Measurements from ENCODE around the gene ARFGAP1. TPM values are rescaled to one million over a fixed set of nuclear protein-coding genes. Genes with fewer than 3 reads are reported as not detected.
A peak's percentile ranks its signal among the peaks of the same experiment; 100 is the strongest.

The ARFGAP1 gene
- total RNA-seq, 2 donors from 2014 or later: 108 to 128 TPM

GRCh38 chr20:63289311-63290135 lies 16.9 kb downstream of the ARFGAP1 start:
- ATAC-seq: no peak
- H3K9me3 ChIP-seq (ENCODE audit: control insufficient read depth, low read length, poor library complexity, severe bottlenecking): no peaks in the 10 kb centered on the region
- H3K36me3 Mint-ChIP-seq (ENCODE audit: low read depth): peaks cover 3% of the 10 kb centered on the region

GRCh38 chr20:63290136-63290676 lies 17.6 kb downstream of the ARFGAP1 start:
- DNase-seq (no peak), ATAC-seq (no peak)
- H3K4me3 Mint-ChIP-seq: no peak overlapping the region
- peak overlapping the region; percentile 19 for H3K27ac Mint-ChIP-seq
- peaks cover 3% of the 10 kb centered on the region for H3K36me3 Mint-ChIP-seq (ENCODE audit: low read depth)
- no peaks in the 10 kb centered on the region for H3K9me3 ChIP-seq (ENCODE audit: control insufficient read depth, low read length, poor library complexity, severe bottlenecking)
- no peaks in the 10 kb centered on the region for H3K27me3 Mint-ChIP-seq
- peaks cover 5% of the 10 kb centered on the region for H3K4me1 Mint-ChIP-seq

More at GRCh38 chr20:63289311-63290135, 16.9 kb downstream of the ARFGAP1 start:
- no peak overlapping the region for H3K27ac Mint-ChIP-seq
- H3K4me1 Mint-ChIP-seq: peaks cover 4% of the 10 kb centered on the region
- H3K27me3 Mint-ChIP-seq: no peaks in the 10 kb centered on the region
- H3K4me3 Mint-ChIP-seq: no peak overlapping the region
- no peak for DNase-seq

- Mint-ChIP-seq H3K27ac (peak overlapping the region; percentile 19), H3K27me3 (no peaks in the 10 kb centered on the region), H3K4me3 (no peak overlapping the region), H3K36me3 (ENCODE audit: low read depth) (peaks cover 3% of the 10 kb centered on the region), H3K4me1 (peaks cover 10% of the 10 kb centered on the region)
- no peaks in the 10 kb centered on the region for H3K9me3 ChIP-seq (ENCODE audit: control insufficient read depth, low read length, poor library complexity, severe bottlenecking)
- ATAC-seq (peak; percentile 73), DNase-seq (peak; percentile 42 to 73 (median 46))
These were observed 18.3 kb downstream of the ARFGAP1 start for GRCh38 chr20:63290677-63291472.

- Mint-ChIP-seq H3K4me1 (peaks cover 10% of the 10 kb centered on the region), H3K27ac (no peak overlapping the region), H3K27me3 (no peaks in the 10 kb centered on the region), H3K36me3 (ENCODE audit: low read depth) (peaks cover 3% of the 10 kb centered on the region), H3K4me3 (no peak overlapping the region)
- DNase-seq (no peak), ATAC-seq (no peak)
- H3K9me3 ChIP-seq (ENCODE audit: control insufficient read depth, low read length, poor library complexity, severe bottlenecking): no peaks in the 10 kb centered on the region
These were observed 19.2 kb downstream of the ARFGAP1 start for GRCh38 chr20:63291811-63292210.

GRCh38 chr20:63292292-63292701 lies 19.7 kb downstream of the ARFGAP1 start:
- Mint-ChIP-seq H3K27me3 (no peaks in the 10 kb centered on the region), H3K36me3 (ENCODE audit: low read depth) (peaks cover 3% of the 10 kb centered on the region), H3K4me3 (no peak overlapping the region), H3K27ac (no peak overlapping the region), H3K4me1 (peaks cover 10% of the 10 kb centered on the region)
- ATAC-seq (no peak), DNase-seq (no peak)
- no peaks in the 10 kb centered on the region for H3K9me3 ChIP-seq (ENCODE audit: control insufficient read depth, low read length, poor library complexity, severe bottlenecking)

GRCh38 chr20:63292904-63293303 lies 20.3 kb downstream of the ARFGAP1 start, which contains the start of gene COL20A1:
Gene COL20A1 (plus strand): TSS chr20:63293186. CDS start chr20:63295108, 1,922 bp downstream.
- Mint-ChIP-seq H3K4me3 (no peak within 1 kb of the TSS), H3K27me3 (no peaks in the 10 kb centered on the region), H3K36me3 (ENCODE audit: low read depth) (peaks cover 3% of the 10 kb centered on the region), H3K4me1 (peaks cover 10% of the 10 kb centered on the region), H3K27ac (no peak within 1 kb of the TSS)
- ATAC-seq (no peak), DNase-seq (no peak)
- H3K9me3 ChIP-seq (ENCODE audit: control insufficient read depth, low read length, poor library complexity, severe bottlenecking): no peaks in the 10 kb centered on the region

GRCh38 chr20:63293456-63293855 lies 20.8 kb downstream of the ARFGAP1 start:
- no peaks in the 10 kb centered on the region for H3K9me3 ChIP-seq (ENCODE audit: control insufficient read depth, low read length, poor library complexity, severe bottlenecking)
- DNase-seq: no peak
- Mint-ChIP-seq H3K27me3 (no peaks in the 10 kb centered on the region), H3K27ac (no peak overlapping the region), H3K4me3 (no peak overlapping the region), H3K4me1 (peaks cover 10% of the 10 kb centered on the region), H3K36me3 (ENCODE audit: low read depth) (peaks cover 3% of the 10 kb centered on the region)
- no peak for ATAC-seq

GRCh38 chr20:63293871-63294535 lies 21.4 kb downstream of the ARFGAP1 start:
- H3K27me3 Mint-ChIP-seq: no peaks in the 10 kb centered on the region
- no peaks in the 10 kb centered on the region for H3K9me3 ChIP-seq (ENCODE audit: control insufficient read depth, low read length, poor library complexity, severe bottlenecking)
- no peaks in the 10 kb centered on the region for H3K36me3 Mint-ChIP-seq (ENCODE audit: low read depth)
- peaks cover 6% of the 10 kb centered on the region for H3K4me1 Mint-ChIP-seq
- ATAC-seq (no peak), DNase-seq (no peak)
- no peak overlapping the region for H3K4me3 Mint-ChIP-seq
- no peak overlapping the region for H3K27ac Mint-ChIP-seq

- Mint-ChIP-seq H3K36me3 (ENCODE audit: low read depth) (no peaks in the 10 kb centered on the region), H3K27ac (no peak overlapping the region), H3K4me3 (peak overlapping the region; percentile 36), H3K27me3 (no peaks in the 10 kb centered on the region), H3K4me1 (peaks cover 6% of the 10 kb centered on the region)
- ATAC-seq: no peak
- no peaks in the 10 kb centered on the region for H3K9me3 ChIP-seq (ENCODE audit: control insufficient read depth, low read length, poor library complexity, severe bottlenecking)
- no peak for DNase-seq
These were observed 21.9 kb downstream of the ARFGAP1 start for GRCh38 chr20:63294536-63294900.

GRCh38 chr20:63295018-63295417 lies 22.4 kb downstream of the ARFGAP1 start:
- DNase-seq (no peak), ATAC-seq (no peak)
- Mint-ChIP-seq H3K36me3 (ENCODE audit: low read depth) (no peaks in the 10 kb centered on the region), H3K27me3 (peaks cover under 1% of the 10 kb centered on the region), H3K4me1 (peaks cover 6% of the 10 kb centered on the region), H3K4me3 (peak overlapping the region; percentile 70), H3K27ac (peak overlapping the region; percentile 56)
- no peaks in the 10 kb centered on the region for H3K9me3 ChIP-seq (ENCODE audit: control insufficient read depth, low read length, poor library complexity, severe bottlenecking)

- DNase-seq: no peak
- peak overlapping the region; percentile 56 for H3K27ac Mint-ChIP-seq
- H3K27me3 Mint-ChIP-seq: peaks cover 4% of the 10 kb centered on the region
- peak overlapping the region; percentile 70 for H3K4me3 Mint-ChIP-seq
- peaks cover 6% of the 10 kb centered on the region for H3K4me1 Mint-ChIP-seq
- peak; percentile 66 for ATAC-seq
- no peaks in the 10 kb centered on the region for H3K9me3 ChIP-seq (ENCODE audit: control insufficient read depth, low read length, poor library complexity, severe bottlenecking)
- no peaks in the 10 kb centered on the region for H3K36me3 Mint-ChIP-seq (ENCODE audit: low read depth)
These were observed 22.8 kb downstream of the ARFGAP1 start for GRCh38 chr20:63295422-63295821.

GRCh38 chr20:63295846-63296245 lies 23.2 kb downstream of the ARFGAP1 start:
- H3K4me3 Mint-ChIP-seq: peak overlapping the region; percentile 70
- H3K9me3 ChIP-seq (ENCODE audit: control insufficient read depth, low read length, poor library complexity, severe bottlenecking): no peaks in the 10 kb centered on the region
- ATAC-seq: peak; percentile 26
- H3K4me1 Mint-ChIP-seq: peaks cover 6% of the 10 kb centered on the region
- no peaks in the 10 kb centered on the region for H3K36me3 Mint-ChIP-seq (ENCODE audit: low read depth)
- no peak for DNase-seq
- peak overlapping the region; percentile 56 for H3K27ac Mint-ChIP-seq
- peaks cover 9% of the 10 kb centered on the region for H3K27me3 Mint-ChIP-seq
